Adrenal gland (tissue), 12 donors: ENCODE data around the gene TMEM91. TPM values are rescaled to one million over a fixed set of nuclear protein-coding genes. Genes with fewer than 3 reads are reported as not detected.
A peak's percentile ranks its signal among the peaks of the same experiment; 100 is the strongest.
"Not testable (repeated sequence)": the region's sequence is repeated elsewhere in the genome, so short reads cannot be mapped to it uniquely, and the experiment has no call there.

Source experiments
- DNase-seq, 7 donors: peaks; one replicate each; pipeline ENCODE4 v3.0.0-alpha.2; 2019 to 2020
- H3K27ac ChIP-seq, 5 donors: fragments of 200-600 bp; sonication (generic) in 4 of 5; 1 replicate in 3 of 5; 2 replicates in 2 of 5; pipeline versions ENCODE4 v1.5.1 to v1.8.0; 2016 to 2020; ENCODE audit warnings: mild to moderate bottlenecking in 1 of 5
- H3K27me3 ChIP-seq: fragments of 200-600 bp; 2 replicates; pipeline ENCODE4 v1.8.0; 2021
- H3K36me3 ChIP-seq, 2 donors: fragments of 200-600 bp; replicated peaks in 1 of 2; 1 replicate in 1 of 2; 2 replicates in 1 of 2; pipeline versions ENCODE4 v1.5.1 to v1.8.0; 2018 to 2022
- H3K4me1 ChIP-seq, 2 donors: fragments of 200-600 bp; replicated peaks in 1 of 2; 1 replicate in 1 of 2; 2 replicates in 1 of 2; pipeline versions ENCODE4 v1.5.1 to v1.8.0; 2018 to 2021
- H3K4me3 ChIP-seq, 4 donors: fragments of 200-600 bp; sonication (generic) in 3 of 4; one replicate each; pipeline ENCODE4 v1.5.1; 2016 to 2018
- H3K9me3 ChIP-seq, 3 donors: fragments of 200-600 bp; sonication (generic) in 1 of 3; replicated peaks in 1 of 3; 1 replicate in 2 of 3; 2 replicates in 1 of 3; pipeline versions ENCODE4 v1.5.1 to v1.8.0; 2016 to 2021
- POLR2A ChIP-seq, 2 donors: fragments of 450-650 bp; IDR thresholded peaks; one replicate each; pipeline ENCODE4 v1.6.1; 2017; ENCODE audit warnings: antibody characterized with exemption in 2 of 2, mild to moderate bottlenecking in 2 of 2, moderate library complexity in 1 of 2
- WGBS, 4 donors: extraction: QIAGEN DNeasy Blood & Tissue Kit in 2 of 4; methylation state at CpG; one replicate each; pipeline versions ENCODE4 v1.1.5 to v1.1.7; 2013 to 2017; 5-methylcytosine and 5-hydroxymethylcytosine counted together
- intact Hi-C, 2 donors: fragments of 100-400 bp; cut with DNase I; formaldehyde crosslinking; loops; one replicate each; pipeline versions ENCODE4 v1.14.1 to v1.15.0; 2022 to 2023
- polyA plus RNA-seq, 3 donors: library from polyadenylated mRNA; stranded (reverse); fragments of 200-250 nt in 2 of 3; fragments of 350-450 nt in 1 of 3; fragmentation: Illumina TruSeq in 1 of 3; extraction: RNeasy Lipid Tissue Mini Kit (QIAGEN cat#74804) in 1 of 3; gene quantifications; one replicate each; pipeline ENCODE4 v1.2.3, GENCODE V29; 2013 to 2014
- total RNA-seq, 9 donors: library from RNA; depleted of rRNA in 4 of 9; stranded (reverse); fragments of >200 nt in 4 of 9; fragments of 120-200 nt in 1 of 9; fragmentation: NEBNext Ultra II Directional in 1 of 9; extraction: Animal tissue kit (Norgen Biotek cat#: 25700) in 1 of 9; gene quantifications; one replicate each; pipeline versions ENCODE4 v1.1.0 to v1.2.4, GENCODE V29; 2013 to 2023
- TF ChIP-seq, protein P1 (sequence below), 6 experiments: fragments of 450-650 bp in 4 of 6; fragments of 200-600 bp in 2 of 6; sonication (generic) in 1 of 6; IDR thresholded peaks; 1 replicate in 5 of 6; 2 replicates in 1 of 6; pipeline versions ENCODE4 v1.5.1 to v1.8.0; 2016 to 2021; ENCODE audit warnings: antibody characterized with exemption in 6 of 6, mild to moderate bottlenecking in 2 of 6, moderate library complexity in 1 of 6
- donor health status: healthy with polysubstance abuse.
- donor health status: Bipolar disorder and iron deficiency.
- donor health status: DM: yes; HTN: yes; CAD: no.
- donor health status: DM: no; HTN: no; CAD: no.
- donor health status: DM: no; HTN: no; CAD: no.
- donor health status: DM: yes; HTN: yes; CAD: no.

The TMEM91 gene
- total and polyA plus RNA-seq, 12 donors: 1.9 to 88.6 (median 9.6) TPM

DNA sequence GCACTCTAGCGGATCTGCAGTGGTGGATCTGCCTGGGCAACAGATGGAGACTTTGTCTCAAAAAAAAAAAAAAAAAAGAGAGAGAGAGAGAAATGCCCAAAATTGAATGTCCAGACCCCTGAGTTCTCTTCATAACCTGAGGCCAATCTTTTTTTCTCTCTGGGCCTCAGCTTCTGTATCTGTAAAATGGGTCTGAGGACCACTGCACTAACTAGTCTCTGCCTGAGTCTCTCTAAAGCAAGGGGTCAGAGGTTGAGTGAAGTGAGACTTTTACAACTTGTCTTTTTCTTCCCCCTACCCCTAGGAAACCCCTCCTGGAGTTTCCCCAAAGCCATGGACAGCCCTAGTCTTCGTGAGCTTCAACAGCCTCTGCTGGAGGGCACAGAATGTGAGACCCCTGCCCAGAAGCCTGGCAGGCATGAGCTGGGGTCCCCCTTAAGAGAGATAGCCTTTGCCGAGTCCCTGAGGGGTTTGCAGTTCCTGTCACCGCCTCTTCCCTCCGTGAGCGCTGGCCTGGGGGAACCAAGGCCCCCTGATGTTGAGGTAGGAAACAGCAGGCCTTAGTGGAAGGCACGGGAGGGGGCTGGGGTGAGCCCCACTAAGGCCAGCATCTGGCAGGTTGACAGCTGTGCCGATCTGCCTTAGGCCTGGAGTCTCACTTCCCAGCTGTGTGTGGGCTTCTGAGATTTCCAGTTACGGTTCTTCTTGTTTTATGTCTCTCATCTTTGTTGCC, 1.8 kb downstream of the TMEM91 start:
- intact Hi-C loops: loop anchor here in 1 of 2 donors (10.0 kb wide), 1 partner anchor 47 kb away; the partner anchor contains the start of gene B3GNT8
- Histone ChIP-seq H3K4me1 (peaks cover 10 to 23% of the 10 kb centered on the region in 2 donors), H3K9me3 (no peaks in the 10 kb centered on the region), H3K27me3 (no peaks in the 10 kb centered on the region), H3K4me3 (no peak overlapping the region), H3K36me3 (no peaks in the 10 kb centered on the region), H3K27ac (peak overlapping the region in 2 of 5 donors; percentile 34 to 49)
- WGBS, 4 donors: 62 to 80% (median 68%) methylated on average over 3 to 9 of the region's 9 CpGs
- TF ChIP-seq, protein P1, sequence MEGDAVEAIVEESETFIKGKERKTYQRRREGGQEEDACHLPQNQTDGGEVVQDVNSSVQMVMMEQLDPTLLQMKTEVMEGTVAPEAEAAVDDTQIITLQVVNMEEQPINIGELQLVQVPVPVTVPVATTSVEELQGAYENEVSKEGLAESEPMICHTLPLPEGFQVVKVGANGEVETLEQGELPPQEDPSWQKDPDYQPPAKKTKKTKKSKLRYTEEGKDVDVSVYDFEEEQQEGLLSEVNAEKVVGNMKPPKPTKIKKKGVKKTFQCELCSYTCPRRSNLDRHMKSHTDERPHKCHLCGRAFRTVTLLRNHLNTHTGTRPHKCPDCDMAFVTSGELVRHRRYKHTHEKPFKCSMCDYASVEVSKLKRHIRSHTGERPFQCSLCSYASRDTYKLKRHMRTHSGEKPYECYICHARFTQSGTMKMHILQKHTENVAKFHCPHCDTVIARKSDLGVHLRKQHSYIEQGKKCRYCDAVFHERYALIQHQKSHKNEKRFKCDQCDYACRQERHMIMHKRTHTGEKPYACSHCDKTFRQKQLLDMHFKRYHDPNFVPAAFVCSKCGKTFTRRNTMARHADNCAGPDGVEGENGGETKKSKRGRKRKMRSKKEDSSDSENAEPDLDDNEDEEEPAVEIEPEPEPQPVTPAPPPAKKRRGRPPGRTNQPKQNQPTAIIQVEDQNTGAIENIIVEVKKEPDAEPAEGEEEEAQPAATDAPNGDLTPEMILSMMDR (IDR thresholded peaks at IDR 0.05): no peak
- no peak for TF ChIP-seq POLR2A (IDR thresholded peaks at IDR 0.05)
- no peak for DNase-seq

DNA sequence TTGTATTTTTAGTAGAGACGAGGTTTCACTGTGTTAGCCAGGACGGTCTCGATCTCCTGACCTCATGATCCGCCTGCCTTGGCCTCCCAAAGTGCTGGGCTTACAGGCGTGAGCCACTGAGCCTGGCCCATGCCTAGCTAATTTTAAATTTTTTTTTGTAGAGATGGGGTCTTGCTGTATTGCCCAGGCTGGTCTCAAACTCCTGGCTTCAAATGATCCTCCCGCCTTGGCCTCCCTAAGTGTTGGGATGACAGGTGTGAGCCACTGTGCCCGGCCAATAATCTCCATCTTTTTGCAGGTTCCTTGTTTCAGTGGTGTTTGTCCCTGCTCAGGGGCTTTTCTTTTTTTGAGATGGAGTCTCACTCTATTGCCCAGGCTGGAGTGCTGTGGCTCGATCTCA, 5.2 kb downstream of the TMEM91 start:
- H3K27me3 ChIP-seq, H3K9me3 ChIP-seq, H3K4me1 ChIP-seq, intact Hi-C loops, DNase-seq, H3K27ac ChIP-seq, H3K36me3 ChIP-seq, H3K4me3 ChIP-seq: not testable (repeated sequence)
- 89 to 99% (median 96%) methylated on average over 8 of the region's 8 CpGs for whole genome bisulfite sequencing, 4 donors

DNA sequence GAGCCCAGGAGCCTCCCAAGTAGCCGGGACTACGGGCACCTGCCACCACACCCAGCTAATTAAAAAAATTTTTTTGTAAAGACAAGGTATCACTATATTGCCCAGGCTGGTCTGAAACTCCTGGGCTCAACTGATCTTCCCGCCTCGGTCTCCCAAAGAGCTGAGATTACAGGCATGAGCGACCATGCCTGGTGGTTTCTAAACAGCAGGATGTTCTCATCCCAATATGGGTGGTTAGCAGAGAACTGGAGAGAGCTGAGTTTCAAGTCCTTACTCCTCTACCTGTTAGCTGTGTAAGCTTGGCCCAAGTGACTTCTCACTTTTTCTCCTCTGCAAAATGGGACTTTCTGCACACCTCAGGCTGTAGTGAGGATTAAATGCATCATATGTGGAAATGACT, 8.0 kb downstream of the TMEM91 start:
- WGBS, 4 donors: 86 to 92% (median 91%) methylated on average over 5 of the region's 5 CpGs
- Histone ChIP-seq H3K27ac (no peak overlapping the region), H3K27me3 (no peaks in the 10 kb centered on the region), H3K36me3 (peaks cover 0 to 10% of the 10 kb centered on the region in 2 donors), H3K4me3 (no peak overlapping the region), H3K9me3 (no peaks in the 10 kb centered on the region), H3K4me1 (no peaks in the 10 kb centered on the region)
- intact Hi-C loops: no loop called here
- no peak for DNase-seq
- no peak for TF ChIP-seq POLR2A (IDR thresholded peaks at IDR 0.05)
- TF ChIP-seq, protein P1 (IDR thresholded peaks at IDR 0.05): no peak

DNA sequence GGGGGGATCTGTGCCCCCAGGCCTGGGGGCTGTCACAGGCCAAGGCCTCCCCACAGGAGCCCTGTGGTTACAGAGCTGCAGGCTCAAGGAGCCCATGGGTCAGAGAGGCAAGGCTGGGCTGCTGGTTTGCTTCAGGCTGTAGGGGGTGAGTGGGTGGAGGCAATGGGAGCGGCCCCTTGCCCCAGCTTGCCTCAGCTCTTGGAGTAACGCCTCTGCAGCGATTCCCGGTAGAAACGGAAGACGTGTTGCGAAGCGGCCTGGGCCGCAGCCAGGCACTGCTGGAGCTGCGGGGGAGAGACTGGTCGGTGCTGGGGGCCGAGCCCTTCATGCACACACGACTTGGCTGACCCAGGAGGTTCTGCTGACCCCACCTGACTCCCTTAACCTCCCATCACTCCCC, 10.1 kb downstream of the TMEM91 start:
- Histone ChIP-seq H3K27me3 (no peaks in the 10 kb centered on the region), H3K27ac (no peak overlapping the region), H3K4me3 (no peak overlapping the region), H3K4me1 (no peaks in the 10 kb centered on the region), H3K9me3 (no peaks in the 10 kb centered on the region), H3K36me3 (peaks cover 0 to 27% of the 10 kb centered on the region in 2 donors)
- WGBS, 4 donors: 88 to 100% (median 90%) methylated on average over 1 to 13 of the region's 13 CpGs
- TF ChIP-seq, protein P1 (IDR thresholded peaks at IDR 0.05): no peak
- TF ChIP-seq POLR2A (IDR thresholded peaks at IDR 0.05): no peak
- DNase-seq: no peak
- intact Hi-C loops: no loop called here

DNA sequence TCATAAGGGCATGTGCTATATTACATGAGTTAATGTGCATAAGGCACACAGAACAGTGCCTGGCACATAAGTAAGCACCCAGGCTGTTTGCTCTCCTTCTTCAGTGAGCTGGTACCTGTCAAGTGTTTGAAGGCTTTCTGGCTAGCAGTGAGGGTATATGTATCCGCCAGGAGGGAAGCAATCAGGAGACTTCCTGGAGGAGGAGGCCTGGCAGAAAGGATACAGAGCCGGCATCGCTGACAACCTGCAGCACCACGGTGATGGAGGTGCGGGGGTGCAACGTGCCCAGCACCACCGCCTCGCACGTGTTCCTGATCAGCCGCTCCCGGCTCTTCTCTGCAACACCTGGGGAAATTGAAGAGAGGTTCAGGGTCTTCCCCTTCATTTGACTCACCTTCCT, 15.3 kb downstream of the TMEM91 start:
- WGBS, 4 donors: 84 to 96% (median 92%) methylated on average over 11 of the region's 11 CpGs
- H3K36me3 ChIP-seq: peaks cover 0 to 29% of the 10 kb centered on the region in 2 donors
- no peaks in the 10 kb centered on the region for H3K27me3 ChIP-seq
- H3K9me3 ChIP-seq: no peaks in the 10 kb centered on the region
- no peak overlapping the region for H3K27ac ChIP-seq
- no peak for DNase-seq
- TF ChIP-seq, protein P1 (IDR thresholded peaks at IDR 0.05): no peak
- no peak for TF ChIP-seq POLR2A (IDR thresholded peaks at IDR 0.05)
- no peak overlapping the region for H3K4me3 ChIP-seq
- peaks cover 5 to 7% of the 10 kb centered on the region in 2 donors for H3K4me1 ChIP-seq
- intact Hi-C loops: loop anchor here in 1 of 2 donors (5.0 kb wide), 1 partner anchor 36 kb away; the partner anchor contains the start of gene B3GNT8
